Measurements from ENCODE around the gene FAM114A1.
"Not testable (repeated sequence)": the region's sequence is repeated elsewhere in the genome, so short reads cannot be mapped to it uniquely, and the experiment has no call there.

The FAM114A1 gene

GRCh38 chr4:38983787-38984598 is 116.4 kb downstream of the FAM114A1 start:
- DNase-seq (ENCODE audit: low read depth) = no peak

GRCh38 chr4:38985410-38986100 is 117.9 kb downstream of the FAM114A1 start:
- DNase-seq (ENCODE audit: low read depth) = no peak
- TF ChIP-seq CTCF (IDR thresholded peaks at IDR 0.05; ENCODE audit: low read depth, low read length, missing control alignments) = no peak
- no peak overlapping the region for H3K4me3 ChIP-seq (ENCODE audit: low read depth, low read length)

More at GRCh38 chr4:38983787-38984598, 116.4 kb downstream of the FAM114A1 start:
- H3K4me3 ChIP-seq (ENCODE audit: low read depth, low read length) = no peak overlapping the region
- no peak for TF ChIP-seq CTCF (IDR thresholded peaks at IDR 0.05; ENCODE audit: low read depth, low read length, missing control alignments)

- TF ChIP-seq CTCF (IDR thresholded peaks at IDR 0.05; ENCODE audit: low read depth, low read length, missing control alignments) = no peak
- no peak overlapping the region for H3K4me3 ChIP-seq (ENCODE audit: low read depth, low read length)
- DNase-seq (ENCODE audit: low read depth) = no peak
Measured at GRCh38 chr4:38987491-38987890, 119.9 kb downstream of the FAM114A1 start.

GRCh38 chr4:38988353-38988752 is 120.7 kb downstream of the FAM114A1 start:
- DNase-seq (ENCODE audit: low read depth); H3K4me3 ChIP-seq (ENCODE audit: low read depth, low read length): not testable (repeated sequence)

- H3K4me3 ChIP-seq (ENCODE audit: low read depth, low read length) = no peak overlapping the region
- DNase-seq (ENCODE audit: low read depth) = no peak
- TF ChIP-seq CTCF (IDR thresholded peaks at IDR 0.05; ENCODE audit: low read depth, low read length, missing control alignments) = no peak
Measured at GRCh38 chr4:38989487-38989886, 121.9 kb downstream of the FAM114A1 start.

- no peak for TF ChIP-seq CTCF (IDR thresholded peaks at IDR 0.05; ENCODE audit: low read depth, low read length, missing control alignments)
- H3K4me3 ChIP-seq (ENCODE audit: low read depth, low read length) = no peak overlapping the region
- no peak for DNase-seq (ENCODE audit: low read depth)
Measured at GRCh38 chr4:38990241-38990640, 122.6 kb downstream of the FAM114A1 start.

- no peak overlapping the region for H3K4me3 ChIP-seq (ENCODE audit: low read depth, low read length)
- no peak for TF ChIP-seq CTCF (IDR thresholded peaks at IDR 0.05; ENCODE audit: low read depth, low read length, missing control alignments)
- DNase-seq (ENCODE audit: low read depth) = no peak
Measured at GRCh38 chr4:38993683-38994082, 126.1 kb downstream of the FAM114A1 start.
